ENCODE data around the gene CHRNA7. TPM values are rescaled to one million over a fixed set of nuclear protein-coding genes. Genes with fewer than 3 reads are reported as not detected.

CHRNA7 gene
- polyA plus RNA-seq (ENCODE audit: insufficient read length): 2.5 TPM

GRCh38 chr15:32029862-32030781 lies at the start of gene CHRNA7:
Gene CHRNA7, plus strand, starts transcription at chr15:32030515. Its CDS starts 80 bp downstream, at chr15:32030595.
- DNase-seq (ENCODE audit: low read depth): peak; percentile 11

GRCh38 chr15:31985607-31986006 lies 44.7 kb upstream of the CHRNA7 start:
- DNase-seq (ENCODE audit: low read depth): no peak

DNA sequence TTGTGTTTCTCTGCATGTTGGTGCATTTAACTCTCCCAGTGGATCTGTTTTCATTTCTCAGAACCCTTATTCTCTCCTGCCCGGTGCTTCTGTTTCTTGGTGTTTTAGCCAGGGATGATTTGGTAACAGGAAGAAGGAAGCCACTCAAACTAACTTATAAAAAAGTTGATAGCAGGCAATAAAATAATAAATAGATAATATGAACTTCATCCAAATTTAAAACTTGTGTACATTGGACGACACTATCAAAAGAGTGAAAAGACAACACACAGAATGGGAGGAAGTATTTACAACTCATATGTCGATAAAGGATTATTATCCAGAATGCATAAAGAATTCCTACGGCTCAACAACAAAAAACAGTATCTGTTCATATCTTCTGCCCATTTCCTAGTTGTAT lies 37.3 kb upstream of the CHRNA7 start:
- no peak for DNase-seq (ENCODE audit: low read depth)

DNA sequence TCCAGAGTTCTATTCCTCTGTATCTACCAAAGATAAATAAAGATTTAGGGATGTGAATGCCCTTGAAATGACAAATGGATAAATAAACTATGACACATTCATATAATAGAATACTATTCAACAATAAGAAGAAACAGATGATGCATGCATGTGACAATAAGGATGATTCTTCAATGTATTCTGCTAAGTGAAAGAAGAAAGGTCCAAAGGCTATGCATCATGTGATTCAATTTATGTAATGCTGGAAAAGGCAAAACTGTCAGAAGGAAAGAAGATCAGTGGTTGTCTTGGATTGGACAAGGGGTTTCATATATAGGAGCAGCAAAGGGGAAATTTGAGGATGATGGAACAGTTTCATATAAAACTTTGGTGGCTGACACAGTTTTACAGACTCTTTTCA lies 32.6 kb upstream of the CHRNA7 start:
- DNase-seq (ENCODE audit: low read depth): no peak

- no peak for DNase-seq (ENCODE audit: low read depth)
Observed at GRCh38 chr15:32003558-32003957, 26.8 kb upstream of the CHRNA7 start.

DNA sequence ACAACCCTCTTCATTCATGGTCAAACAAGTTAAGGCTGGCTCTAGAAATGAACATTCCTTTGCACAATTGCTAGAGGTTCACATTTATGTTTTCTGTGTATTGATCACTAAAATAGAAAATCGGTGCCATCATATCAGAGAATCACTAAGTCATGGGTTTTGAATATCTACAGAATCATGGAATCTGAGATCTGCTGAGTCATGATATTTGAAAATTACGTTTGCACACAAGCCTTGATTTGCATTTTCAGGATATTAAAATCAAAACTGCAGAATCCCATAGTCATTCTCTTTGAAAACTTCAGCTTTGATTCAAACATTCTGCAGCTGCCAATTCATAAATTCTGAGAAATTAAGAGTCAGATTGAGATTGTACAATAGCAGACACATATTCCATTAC lies 26.1 kb upstream of the CHRNA7 start:
- no peak for DNase-seq (ENCODE audit: low read depth)

DNA sequence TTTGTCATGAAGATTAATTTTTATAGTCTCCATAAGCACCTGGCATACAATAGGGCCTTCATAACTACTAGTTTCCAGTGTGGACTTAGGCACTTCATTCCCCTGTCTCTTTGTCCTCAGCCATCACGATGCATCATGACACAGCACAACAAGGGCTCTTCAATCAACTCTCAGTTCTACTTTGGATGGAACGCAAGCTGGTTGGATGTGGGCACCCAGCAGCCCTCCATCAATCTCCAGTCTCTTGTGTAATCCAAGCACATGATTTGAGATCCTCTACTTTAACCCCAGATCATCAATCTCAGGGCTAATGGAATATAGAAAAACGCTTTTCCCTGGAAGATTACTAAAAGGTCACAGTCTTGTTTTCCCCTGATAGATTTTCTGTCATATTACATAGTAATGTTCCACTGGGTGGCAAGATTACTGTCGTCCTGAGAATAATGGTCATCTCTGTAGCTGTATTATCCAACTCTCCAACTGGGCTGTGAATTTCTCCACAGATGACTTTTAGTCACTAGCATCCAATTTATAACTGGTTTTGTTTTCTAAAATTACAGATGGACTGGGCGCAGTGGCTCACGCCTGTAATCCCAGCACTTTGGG lies 22.9 kb upstream of the CHRNA7 start:
- no peak for DNase-seq (ENCODE audit: low read depth)

DNA sequence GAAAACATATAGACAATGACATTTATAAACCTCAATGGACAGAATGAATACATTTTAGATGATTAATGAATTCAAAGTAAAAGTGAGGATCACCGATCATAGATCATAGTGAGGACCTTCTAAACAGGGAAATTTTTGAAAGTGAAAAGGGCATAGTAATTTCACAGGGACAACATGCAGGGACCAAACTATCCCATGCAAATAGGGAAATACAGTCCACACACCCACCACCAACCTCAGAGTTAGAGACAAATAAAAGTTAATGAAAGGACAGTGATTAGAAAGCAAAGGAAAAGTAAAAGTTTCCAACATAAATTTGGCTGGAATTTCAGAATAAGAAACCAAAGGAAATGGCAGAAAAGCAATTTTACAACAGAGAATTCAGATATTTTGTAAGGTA lies 15.4 kb upstream of the CHRNA7 start:
- DNase-seq (ENCODE audit: low read depth): no peak

GRCh38 chr15:32020156-32020555 lies 10.2 kb upstream of the CHRNA7 start:
- DNase-seq (ENCODE audit: low read depth): no peak

DNA sequence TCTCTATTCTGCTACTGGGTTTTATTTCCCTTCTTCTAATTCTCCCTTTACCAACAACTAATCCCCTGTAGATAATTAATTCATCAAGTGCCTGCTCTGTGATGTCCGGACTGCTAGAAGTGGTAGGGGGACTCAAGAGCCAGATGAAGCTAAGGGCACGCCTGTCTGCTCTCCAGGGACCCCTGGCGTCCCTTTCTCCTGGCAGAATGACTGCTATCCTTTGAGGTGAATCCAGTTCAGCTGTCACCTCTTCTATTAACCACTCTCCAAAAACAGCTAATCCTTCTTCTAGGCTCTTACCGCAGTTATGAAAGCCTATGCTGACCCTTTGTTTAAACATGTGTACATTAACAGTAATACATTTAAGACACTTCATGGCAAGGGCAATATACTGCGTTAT lies 1.4 kb upstream of the CHRNA7 start:
- no peak for DNase-seq (ENCODE audit: low read depth)

DNA sequence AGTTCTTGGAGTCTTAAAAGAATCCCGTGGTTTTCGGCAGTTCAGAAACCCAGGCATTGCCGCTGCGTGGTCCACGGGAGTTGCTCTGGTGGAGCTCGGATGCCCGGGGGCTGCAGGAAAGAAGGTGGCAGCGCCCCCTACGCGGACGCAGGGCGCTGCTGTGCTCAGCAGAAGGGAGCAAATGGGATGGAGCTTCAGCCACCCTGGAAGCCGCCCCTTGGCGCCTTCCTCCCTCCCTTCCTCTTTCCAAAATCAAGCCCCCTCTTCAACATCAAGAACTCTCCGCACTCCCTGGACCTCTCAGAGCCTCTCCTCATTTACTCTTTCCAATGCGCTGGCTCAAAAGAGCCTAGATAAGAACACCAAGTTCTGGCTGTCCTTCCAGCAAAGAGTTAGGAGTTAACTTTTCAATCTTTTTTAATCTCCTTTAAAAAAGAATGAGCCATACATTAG lies 880 bp upstream of the CHRNA7 start:
- DNase-seq (ENCODE audit: low read depth): no peak

DNA sequence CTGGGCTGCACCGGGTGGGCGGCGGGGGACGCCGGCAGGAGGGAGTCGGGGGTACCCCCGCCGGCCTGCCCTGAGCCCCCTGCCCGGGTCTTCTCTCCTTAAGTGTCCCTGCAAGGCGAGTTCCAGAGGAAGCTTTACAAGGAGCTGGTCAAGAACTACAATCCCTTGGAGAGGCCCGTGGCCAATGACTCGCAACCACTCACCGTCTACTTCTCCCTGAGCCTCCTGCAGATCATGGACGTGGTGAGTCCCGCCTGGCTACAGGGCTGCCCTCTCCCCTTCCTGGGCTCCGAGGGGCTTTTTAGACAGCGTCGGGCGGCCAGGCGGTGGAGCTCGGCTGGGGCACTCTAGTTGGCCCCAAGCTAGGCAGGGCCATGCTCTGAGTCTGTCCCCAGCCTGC lies 480 bp downstream of the CHRNA7 start:
- no peak for DNase-seq (ENCODE audit: low read depth)

DNA sequence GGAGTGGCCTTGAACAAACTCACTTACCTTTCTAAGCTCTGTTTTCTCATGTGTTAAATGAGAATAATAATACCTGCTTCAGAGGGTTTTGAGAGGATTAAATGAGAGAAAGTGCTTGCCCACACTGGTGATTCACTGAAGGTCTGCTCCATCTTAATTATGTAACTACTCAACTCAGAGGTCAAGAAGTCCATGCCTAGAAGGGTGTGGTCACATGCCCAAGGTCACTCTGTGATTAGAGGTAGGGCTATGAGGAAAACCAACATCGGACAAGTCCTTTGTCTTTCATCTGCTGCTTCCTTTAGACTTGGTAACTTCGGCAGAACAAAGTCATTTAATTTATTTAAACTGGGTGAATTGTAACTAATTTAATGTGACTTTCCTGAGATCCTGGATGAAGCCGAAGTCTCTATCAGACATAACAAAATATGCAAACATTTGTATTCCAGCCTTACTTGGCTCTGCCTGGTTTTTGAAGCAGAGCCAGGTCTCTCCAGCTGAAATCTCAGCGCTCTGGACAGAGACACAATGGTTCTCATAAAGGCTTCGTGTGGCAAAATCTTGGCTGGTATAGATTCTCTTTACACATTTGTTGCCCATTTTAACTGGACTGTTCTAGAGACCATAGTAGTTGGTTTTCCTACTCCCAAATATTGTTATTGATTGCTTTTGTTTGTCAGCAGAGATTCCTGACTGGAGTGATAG lies 3.0 kb downstream of the CHRNA7 start:
- DNase-seq (ENCODE audit: low read depth): no peak

GRCh38 chr15:32034106-32034505 lies 3.8 kb downstream of the CHRNA7 start:
- no peak for DNase-seq (ENCODE audit: low read depth)

- DNase-seq (ENCODE audit: low read depth): no peak
Observed at GRCh38 chr15:32035285-32035684, 5.0 kb downstream of the CHRNA7 start.

DNA sequence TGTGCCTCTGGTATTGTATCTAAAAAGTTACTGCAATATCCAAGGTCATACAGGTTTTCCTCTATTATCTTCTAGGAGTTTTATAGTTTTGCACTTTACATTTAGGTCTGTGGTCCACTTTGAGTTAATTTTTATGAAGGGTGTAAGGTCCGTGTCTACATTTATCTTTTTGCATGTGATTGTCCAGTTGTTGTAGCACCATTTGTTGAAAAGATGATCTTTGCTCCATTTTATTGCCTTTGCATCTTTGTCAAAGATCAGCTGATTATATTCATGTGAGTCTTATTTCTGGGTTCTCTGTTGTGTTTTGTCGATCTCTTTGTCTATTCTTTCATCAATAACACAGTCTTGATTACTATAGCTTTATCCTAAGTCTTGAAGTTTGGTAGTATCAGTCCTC lies 6.7 kb downstream of the CHRNA7 start:
- DNase-seq (ENCODE audit: low read depth): no peak

DNA sequence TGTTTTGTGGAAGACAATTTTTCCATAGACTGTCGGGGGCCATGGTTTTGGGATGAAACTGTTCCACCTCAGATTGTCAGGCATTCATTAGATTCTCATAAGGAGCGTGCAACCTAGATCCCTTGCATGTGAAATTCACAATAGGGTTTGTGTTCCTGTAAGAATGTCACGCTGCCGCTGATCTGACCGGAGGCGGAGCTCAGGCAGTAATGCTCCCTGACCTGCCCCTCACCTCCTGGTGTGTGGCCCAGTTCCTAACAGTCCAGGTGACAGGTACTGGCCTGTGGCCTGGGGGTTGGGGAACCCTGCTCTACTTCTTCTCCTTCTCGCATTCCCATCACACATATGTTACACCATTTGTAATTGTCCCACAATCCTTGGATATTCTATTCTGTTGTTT lies 11.0 kb downstream of the CHRNA7 start:
- no peak for DNase-seq (ENCODE audit: low read depth)

DNA sequence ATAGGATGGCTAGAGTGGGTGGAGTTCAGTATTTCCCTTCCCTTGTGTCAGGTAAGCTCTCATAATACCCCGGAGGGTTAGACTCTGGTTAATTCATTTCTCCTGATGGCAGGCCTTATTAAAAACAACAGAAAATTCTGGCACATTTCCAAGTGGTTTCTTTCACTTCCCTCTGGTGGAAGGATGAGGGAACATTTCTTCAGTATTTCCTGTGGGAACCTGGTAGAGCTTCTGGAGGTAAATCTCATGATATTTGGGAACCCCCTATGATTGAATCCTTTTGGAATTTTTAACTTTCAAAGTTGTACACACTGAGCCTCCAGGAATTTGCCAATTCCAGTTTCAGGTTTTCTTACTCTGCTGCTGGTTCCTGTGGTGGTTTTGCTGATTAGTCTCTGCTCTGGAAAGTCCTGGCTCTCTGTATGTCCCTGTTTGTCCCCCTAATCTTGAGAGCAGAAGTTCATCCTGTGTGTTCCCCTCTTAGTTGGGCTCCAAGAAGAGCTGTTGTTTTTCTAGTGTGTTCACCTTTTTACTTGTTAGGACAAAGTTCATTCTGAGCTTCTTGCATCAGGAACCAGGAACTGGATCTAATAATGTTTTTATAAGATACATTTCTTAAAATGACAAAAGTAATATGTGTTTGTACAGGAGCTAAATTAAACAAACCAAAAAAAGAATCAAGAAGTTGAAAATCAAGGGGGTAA lies 12.1 kb downstream of the CHRNA7 start:
- no peak for DNase-seq (ENCODE audit: low read depth)

DNA sequence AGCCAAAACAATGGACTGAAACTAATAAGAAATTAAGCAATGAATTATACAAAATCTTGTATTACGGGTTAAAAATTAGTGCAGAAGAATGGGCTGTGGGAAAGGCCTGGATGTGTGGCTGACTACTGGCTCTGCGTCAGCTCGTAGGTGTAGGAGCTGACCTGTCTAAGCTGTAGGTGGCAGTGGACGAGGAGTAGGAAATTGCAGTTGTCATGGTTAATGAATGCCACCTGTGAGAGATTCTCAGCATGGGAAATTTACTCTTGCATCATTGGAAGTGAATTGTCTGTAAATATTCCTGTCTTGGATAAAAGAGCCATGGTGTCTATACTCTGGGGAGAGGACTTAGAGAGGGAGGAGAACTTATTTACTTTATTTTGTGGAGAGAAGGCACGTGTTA lies 23.4 kb downstream of the CHRNA7 start:
- DNase-seq (ENCODE audit: low read depth): no peak

DNA sequence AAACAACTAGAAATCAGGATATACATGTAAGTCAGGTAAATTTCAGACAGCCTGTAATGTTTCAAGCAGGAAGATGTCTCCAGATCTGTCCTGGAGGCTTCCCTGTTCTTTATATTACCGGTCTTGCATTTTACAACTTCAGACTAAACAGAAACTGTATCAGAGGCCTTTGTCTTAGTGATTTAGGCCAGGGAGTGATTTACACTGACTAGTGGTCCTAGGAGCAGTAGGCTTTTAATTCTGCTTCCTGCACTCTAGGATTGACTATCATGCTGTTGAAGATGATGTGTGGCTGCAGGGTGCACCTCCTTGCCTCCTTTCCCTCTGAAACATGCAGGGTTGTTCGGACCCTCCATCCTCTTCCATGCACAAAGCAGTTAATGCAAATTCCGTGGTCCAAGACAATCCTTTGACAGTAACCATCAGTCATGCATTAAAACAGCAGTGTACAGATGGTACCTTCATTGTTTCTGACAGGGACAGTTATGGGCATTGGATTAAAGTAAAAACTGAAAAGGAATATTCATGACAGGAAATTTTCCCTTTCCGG lies 27.6 kb downstream of the CHRNA7 start:
- DNase-seq (ENCODE audit: low read depth): no peak

- DNase-seq (ENCODE audit: low read depth): no peak
Observed at GRCh38 chr15:32060706-32061105, 30.4 kb downstream of the CHRNA7 start.

DNA sequence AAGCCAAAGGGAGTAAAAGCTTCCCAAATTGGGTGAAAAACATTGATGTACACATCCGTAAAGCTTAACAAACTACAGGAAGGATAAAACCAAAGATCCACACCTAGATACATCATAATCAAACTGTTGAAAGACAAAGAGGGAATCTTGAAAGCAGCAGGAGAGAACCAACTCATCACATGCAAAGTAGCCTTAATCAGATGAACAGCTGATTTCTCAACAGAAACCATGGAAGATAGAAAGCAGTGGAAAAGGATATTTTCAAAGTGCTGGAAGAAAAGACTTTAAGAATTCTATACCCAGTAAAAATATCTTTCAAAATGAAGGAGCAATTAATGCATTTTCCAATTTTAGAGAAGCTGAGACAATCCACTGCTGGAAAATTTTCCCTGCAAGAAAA lies 36.8 kb downstream of the CHRNA7 start:
- no peak for DNase-seq (ENCODE audit: low read depth)

Measured in forelimb muscle (tissue), 1 donor.